HG02885 (cell line): ENCODE results near the gene CACYBP.

Experiments used
- ATAC-seq: cut with Tn5 transposase; IDR thresholded peaks from one replicate; pipeline ENCODE4 v1.9.1; 2021; ENCODE audit warnings: mild to moderate bottlenecking; ENCODE audit not compliant: unreplicated experiment, poor library complexity

The CACYBP gene, protein sequence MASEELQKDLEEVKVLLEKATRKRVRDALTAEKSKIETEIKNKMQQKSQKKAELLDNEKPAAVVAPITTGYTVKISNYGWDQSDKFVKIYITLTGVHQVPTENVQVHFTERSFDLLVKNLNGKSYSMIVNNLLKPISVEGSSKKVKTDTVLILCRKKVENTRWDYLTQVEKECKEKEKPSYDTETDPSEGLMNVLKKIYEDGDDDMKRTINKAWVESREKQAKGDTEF

DNA sequence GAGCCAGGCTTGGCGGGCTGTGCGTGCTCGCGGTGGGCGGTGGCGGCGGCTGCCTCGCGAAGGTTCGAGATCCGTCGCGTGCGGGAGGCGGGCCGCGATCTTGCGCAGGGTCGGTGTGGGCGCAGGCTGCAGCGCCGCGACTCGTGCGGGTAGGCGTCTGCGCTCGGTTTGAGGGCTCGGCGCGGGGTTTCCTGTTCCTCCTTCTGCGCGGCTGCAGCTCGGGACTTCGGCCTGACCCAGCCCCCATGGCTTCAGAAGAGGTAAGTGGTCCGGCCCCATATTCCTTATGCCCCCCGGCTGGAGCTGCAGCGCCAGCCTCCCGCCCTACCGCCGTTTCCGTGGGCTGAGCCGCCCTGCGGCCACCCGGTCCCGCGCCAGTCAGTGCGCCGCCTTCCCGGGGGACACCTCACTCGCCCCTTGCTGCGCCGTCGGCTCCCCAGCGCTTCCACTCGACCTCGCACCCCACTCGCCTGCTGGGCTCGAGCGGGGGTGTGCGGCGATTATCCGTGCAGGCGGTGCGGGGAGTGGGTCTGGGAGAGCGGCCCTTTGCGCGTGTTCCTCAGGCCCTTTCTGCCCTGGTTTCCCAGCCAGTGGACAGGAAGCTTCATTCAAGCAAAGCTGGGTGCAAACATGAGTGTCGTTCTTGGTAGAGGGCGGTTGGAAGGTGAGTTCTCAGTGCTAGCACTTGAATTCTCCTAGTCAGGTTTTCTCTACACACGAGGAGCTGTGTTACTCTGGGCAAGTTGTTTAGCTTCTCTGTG, at the start of gene CACYBP:
CACYBP (plus strand) TSS at position 12 of the 761 bp plus-strand sequence; CDS start at position 246, 234 bp downstream.
- peak; percentile 2 for ATAC-seq

DNA sequence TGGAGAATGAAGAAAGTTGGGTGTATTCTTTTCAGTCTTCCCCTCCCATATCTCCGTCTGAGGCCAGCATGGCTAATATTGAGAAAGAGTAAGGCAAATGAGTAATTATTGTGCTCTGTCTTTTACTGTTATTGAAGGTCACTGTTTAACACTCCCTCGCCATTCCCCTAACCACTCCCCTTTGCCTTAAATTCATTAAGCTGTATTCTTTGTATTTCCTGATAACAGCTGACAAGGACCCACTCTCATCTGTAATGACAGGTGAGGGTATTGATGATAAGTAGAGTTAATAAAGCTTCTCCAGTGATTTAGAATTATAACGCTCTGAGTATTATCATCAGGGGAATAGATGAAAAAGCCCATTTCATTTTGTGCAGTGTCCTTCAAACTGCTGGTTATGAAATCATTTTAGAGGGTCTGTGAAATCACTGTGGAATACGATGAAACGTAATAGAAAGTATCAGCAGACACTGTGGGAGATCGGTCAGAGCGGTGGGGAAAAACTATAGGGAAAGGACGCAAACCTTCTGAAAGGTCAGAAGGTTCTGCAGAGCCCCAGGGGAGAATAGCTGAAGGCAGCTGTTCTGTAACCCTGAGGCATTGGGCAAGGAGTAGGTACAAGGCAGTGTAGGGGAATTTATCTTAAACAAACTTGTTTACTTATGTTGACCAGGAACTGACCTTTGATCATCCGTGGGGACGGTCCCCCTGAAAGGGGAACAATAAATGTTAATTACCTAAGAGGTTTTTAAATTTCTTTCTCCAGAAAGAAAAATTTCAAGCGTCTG, 46.3 kb upstream of the CACYBP start:
- peak; percentile 58 for ATAC-seq

DNA sequence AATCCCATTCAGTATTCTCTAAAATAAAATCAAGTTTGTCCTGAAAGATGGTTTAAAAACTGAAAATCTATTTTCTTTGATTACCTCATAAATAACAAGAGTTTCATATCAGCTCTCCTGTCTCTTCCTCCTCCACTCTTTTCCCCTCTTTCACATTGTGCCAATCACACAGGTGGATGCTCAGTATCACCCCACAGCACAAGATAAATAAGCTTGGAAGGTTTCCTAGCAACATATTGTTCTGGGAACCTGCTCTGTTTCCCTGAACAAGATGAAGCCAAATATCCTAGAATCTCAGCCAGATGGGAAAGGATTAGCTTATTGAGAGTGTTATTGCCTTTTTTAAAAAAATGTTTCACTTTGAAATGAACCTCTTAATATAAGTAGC, 45.7 kb upstream of the CACYBP start:
- ATAC-seq, result peak; percentile 12

DNA sequence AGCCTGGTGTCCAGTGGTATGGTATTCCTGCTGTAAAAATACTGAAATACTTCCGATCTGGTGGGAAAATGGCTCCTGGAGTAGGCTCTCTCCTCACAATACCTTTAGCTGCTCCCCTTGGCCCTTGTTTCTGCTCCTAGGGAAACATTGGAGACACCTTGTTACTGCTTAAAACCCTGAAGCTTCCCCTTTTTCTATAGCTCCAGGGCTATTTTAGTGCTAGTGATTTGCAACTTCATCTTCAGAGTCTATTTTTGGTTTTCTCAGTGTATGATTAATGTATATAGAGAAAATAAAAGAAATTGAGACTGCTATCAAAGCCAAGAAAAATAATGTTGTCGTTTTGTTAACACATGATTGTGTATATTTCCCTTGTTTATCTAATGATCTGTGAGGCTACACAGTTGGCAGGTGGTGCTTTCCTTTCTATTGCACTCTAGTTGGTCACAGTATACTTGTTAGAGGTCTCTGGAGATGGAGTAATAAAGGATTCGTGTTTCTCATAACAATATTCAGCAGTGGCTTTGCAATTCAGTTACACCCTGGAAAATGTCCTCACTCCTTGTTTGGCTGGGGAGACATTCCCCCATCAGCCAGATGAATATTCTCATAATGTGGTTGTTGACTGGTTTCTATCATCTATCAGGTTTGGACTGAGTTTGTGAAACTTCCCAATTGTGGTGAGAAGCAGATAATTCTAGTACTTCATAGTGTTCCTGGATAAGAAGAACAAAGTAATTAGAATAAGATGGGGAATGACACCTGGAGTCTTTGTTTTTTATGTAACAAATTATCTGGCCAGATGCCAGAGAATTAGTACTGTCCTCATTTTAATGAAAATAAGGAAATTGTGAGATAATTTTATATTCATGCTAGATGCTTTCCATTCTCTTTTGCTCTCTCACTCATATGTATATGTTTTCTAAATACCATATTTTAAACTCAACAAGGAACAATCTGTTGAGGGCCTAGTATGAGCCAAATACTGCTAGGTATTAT, 44.8 kb upstream of the CACYBP start:
- no peak for ATAC-seq

DNA sequence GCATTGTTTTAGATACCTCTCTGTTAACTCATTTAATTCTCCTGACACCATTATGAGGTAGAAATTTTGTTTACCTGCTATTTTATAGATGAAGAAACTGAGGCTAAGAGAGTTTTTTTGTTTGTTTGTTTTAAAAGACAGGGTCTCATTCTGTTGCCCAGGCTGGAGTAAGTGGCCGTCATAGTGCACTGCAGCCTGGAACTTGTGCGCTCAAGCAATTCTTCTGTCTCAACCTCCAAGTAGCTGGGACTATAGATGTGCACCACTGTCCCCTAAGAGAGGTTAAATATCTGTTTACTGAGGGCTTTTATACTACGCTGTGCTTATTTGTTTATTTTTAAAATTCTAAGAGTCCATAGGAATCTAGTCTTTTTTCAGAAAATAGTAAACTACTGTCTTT, 43.7 kb upstream of the CACYBP start:
- ATAC-seq, result no peak

DNA sequence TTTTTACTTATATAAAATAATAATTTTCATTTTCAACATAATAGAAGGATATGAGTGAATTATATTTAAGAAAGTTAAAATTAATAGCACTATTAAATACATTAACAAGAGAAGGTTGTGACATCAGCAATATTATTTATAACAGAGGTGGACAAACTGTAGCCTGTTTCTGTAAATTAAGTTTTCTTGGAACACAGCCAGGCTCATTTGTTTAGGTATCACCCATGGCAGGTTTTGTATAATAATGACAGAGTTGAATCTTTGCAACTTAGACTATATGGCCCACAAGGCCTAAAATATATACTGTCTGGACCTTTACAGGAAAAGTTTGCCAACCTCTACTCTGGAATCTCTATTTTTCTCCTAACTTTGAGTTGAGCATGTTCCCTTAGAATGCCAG, 42.8 kb upstream of the CACYBP start:
- ATAC-seq, result no peak

DNA sequence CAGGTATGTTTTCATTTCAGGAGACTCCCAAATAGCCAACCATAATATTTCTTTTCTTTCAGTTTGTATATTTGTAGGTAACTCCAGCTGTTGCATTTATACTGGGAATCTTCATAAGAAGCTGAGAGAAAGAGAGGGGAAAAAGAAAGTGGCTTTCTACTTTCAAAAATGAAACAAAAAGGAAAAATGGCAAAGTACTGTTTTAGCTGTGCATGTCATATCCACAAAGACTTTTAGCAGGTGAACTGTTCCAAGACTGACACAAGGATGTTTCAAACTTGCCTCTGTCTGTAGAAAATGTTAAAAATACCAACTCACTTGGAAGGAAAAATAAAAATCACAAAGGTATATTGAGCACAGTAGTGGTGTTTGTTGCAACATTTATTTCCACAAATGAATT, 41.9 kb upstream of the CACYBP start:
- no peak for ATAC-seq

DNA sequence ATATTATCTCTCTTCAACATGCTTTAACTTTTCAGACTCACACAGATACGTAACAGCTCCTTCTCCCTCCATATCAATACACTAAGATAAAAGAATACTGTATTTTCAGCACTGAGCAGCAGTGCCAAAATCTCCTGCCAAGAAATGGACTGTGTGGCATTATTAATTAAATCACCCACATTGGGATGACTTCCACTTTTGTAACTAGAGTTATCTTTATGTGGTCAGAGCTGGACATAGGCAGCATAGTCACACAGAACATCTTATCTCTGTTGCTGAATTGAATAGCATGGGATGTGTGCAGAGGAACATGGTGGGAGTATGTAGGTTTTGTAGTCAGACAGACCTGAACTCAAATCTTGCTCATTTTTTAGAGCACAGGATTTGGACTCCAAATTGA, 41.4 kb upstream of the CACYBP start:
- no peak for ATAC-seq

DNA sequence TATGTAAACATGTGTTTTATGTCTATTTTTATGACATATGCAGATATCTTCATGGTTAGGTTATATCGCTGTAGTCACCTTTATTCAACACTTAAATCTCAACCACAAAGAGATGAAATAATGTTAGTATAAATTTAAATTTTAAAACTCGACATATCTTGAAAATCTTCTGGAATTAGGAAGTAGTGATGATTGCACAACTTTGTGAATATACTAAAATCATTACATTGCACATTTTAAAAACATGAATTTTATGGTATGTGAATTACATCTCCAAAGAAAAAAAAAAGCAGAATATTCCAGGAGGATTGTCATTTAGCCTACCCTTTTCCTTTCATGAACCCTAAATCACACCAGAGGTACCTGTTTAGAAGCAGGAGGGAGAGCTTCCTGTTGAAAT, 39.4 kb upstream of the CACYBP start:
- ATAC-seq, result no peak

DNA sequence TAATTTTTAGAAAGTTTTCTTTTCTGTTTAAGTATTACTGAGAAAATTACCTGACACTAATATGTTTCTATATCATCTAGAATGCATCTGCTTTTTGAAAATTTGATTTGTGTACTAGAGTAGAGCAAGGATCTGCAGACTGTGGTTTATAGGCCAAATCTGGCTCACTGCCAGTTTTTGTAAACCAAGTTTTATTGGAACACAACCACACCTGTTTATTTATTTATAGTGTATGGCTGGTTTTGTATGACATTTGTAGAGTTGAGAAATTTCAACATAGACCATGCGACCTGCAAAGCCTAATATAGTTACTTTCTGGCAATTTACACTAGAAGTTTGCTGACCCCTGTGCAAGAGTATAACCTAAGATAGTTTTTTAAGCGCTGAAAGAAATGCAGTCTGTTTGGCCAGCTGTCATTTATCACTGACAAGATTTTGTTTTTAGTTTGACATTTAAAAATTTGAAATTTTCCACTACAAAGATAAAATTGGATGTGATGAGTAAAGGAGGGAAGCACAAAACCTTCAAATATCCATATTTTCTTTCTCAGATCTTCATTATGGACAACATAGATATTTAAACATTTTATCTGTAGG, 36.1 kb upstream of the CACYBP start:
- no peak for ATAC-seq

DNA sequence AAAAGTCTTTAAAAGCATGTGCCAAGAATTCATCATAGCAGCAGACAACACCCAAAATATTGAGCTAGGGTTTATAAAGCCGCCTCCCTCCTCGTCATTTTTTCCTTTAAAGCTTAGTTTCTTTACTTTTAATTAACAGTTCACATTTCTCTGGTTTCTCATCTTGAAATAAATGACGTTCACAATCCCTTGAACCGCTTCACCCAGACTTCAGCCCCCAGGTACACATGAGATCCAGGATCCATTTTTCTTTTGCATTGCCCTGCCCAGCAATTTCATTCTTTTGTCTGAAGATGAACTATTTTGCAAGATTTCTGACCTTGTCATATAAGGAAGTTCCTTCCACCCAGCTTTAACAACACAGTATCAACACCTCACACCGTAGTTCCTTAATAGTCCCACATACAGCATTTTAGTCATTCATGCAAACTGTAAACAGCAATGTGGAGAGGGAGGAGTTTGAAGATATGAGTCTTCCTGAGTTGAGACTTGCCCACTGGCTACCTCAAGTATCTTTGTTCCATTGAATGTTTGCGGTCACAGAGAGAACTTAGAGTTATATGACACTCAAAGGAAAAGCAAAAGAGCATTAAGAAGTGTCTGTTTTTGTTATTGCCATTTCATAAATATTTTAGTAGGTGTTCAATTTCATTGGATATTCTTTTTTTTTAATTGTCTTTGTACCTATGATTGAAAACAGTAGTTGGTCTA, 35.3 kb upstream of the CACYBP start:
- peak; percentile 40 for ATAC-seq

DNA sequence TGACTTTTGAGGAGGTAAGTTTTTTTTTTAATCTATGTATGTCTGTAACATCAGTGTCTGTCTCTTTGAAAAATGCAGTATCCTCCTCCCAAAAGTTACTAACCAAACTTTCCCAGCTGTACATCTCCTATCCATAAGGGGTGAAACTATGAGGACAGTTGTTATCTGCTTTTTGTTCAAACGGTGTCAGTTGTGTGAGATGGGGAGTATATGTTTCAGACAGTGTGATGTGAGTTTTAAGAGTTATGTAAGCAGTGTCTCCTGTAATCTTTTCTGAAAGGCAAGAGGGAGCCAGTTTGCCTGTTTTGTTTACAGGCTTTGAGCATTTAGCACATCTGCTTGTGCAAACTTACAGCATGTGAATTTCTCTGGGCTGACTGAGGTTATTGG, 34.8 kb upstream of the CACYBP start:
- no peak for ATAC-seq

DNA sequence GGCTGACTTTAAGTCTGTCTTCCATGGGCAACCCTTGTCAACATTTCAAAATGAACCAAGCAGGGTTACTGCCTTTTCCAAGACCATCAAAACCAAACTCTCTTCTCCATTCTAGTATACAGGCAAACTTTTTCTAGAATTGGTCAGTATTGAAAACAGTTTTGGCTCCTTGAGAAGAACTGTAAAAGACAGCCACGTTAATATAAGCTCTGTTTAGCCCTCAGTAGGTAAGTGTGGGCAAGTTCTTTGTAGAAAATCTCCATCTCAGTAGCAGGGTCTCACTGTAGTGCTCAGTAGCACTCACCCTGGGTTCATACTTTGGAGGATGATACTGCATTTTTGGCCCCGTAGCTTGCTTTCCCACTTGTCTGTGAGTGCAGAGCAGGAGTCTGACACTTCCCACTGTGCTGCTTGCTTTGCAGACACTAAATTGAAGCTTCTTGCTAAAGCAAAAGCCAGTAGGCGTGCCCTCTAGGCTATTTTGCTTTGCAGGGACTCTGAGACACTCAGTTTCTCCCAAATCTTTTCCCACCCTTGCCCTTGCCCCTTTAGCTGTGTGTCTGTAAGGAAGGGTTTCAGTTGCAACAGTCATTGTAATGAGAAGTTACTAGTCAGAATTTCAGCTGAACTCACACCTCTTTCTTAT, 34.3 kb upstream of the CACYBP start:
- ATAC-seq, result no peak

DNA sequence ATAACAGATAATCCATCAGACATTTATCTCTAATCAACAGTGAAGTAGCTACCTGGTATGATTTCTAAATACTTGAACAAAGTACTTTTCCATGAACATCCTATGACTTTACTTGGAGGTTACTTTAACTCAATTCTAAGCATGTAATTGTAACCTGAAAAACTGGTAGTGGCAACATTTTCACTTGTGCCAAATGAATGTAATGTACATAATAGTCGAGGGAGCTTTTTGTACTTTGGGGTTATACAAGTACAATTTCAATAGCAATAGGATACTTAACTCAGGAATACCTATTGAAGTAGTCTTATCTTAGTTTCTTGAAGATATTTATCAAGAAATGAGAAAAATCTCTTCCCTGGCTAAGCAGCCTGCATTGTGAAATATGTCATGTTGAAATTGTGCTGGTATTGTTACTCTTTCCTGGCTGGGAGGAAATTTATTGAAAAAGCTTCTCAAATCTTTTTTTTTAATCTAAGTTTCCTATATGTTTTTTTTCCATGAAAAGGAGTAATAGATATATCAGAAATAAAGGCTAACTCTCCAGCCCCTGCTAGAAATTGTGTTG, 33.7 kb upstream of the CACYBP start:
- ATAC-seq, result no peak

DNA sequence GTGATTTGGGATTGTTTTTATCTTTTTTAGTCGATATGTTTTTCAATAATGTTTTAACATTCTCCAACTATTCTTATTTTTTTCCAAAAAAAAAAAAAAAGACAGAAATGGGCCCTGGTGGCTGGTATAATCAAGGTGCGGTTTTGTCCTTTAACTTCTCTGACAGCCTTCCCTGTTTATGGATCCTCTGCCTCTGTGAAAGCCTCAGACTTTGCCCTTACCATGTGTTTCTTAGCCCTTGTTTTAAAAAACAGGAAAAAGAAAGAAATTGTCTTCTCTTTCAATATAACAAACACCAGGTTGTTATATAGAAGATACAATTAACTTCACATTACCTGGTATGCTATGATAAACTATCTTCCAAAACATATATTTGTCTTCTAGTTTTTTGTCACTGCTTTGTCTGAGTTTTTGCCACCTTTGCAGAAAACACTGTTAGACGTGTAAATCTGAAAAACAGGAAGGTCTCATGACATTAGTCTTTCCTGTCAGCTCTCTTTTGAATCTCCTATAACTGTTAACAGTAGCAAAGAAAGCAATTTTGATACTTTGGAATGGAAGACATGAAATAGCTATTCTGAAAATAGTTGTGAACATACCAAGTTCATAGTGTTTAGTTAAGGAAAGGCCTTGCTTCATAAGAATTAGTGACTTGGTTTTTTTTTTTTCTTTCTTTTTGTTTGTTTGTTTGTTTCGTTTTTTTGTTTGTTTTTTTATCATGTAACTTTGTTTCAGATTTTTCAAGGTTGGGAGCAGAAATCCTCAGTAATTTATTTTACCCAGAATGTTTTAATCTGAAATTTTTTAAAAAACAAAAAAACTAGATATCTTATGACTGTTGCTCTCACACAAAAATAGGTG, 31.7 kb upstream of the CACYBP start:
- ATAC-seq, result no peak

DNA sequence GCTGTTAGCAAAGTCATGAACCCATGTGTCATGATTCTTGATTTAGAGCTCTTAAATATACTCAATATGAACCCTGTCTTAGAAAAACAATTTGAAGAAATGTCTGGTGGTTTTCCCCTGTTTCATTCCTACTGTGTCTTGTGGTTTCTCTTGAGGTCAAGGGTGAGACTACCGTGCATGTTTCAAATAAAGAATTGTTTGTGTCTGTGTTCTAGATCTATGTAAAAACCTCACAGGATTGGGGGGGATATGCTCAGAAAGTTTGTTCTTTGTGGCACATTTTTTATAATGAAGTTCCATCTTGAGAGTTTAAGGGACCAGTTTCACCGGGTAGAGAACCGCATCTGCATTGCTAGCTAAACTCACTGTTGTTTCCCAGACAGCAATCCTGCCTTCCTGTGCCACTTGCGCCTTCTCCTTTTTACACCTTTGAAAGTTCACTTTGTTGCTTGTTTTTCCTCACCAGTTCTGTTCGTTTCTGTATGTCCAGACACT, 30.9 kb upstream of the CACYBP start:
- ATAC-seq, result peak; percentile 88

DNA sequence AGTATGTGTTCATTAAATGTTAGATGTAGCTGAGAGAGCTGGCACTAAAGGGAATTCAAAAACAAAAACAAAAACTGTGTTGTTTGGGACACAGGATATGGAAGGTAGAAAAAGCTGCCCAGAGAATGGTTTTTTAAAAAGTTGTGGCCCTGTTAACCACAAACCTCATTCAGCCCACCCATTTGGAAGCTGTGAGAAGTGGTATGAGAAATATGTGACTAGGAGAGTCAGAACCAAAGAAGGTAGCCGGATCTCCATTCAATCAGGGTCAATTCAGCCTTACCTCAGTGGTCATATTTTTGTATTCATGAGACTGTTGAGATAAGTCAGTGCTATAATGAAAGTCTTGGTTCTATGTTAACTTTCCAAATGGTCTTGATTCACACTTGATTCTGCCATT, 29.8 kb upstream of the CACYBP start:
- ATAC-seq, result no peak
